HUES6 (cell line): ENCODE results near the gene CPAMD8.

Source experiments
- H3K27ac ChIP-seq: 2 replicates; pipeline ENCODE4 v1.7.0; 2013; ENCODE audit warnings: low read depth, mild to moderate bottlenecking, low read length, inconsistent platforms
- H3K27me3 ChIP-seq: 2 replicates; pipeline ENCODE4 v1.6.1; 2013; ENCODE audit warnings: low read length; ENCODE audit not compliant: control insufficient read depth, insufficient read depth
- H3K36me3 ChIP-seq: 2 replicates; pipeline ENCODE4 v1.6.1; 2013; ENCODE audit warnings: low read length; ENCODE audit not compliant: control insufficient read depth, insufficient read depth
- H3K4me1 ChIP-seq: 2 replicates; pipeline ENCODE4 v1.6.1; 2013; ENCODE audit warnings: low read length; ENCODE audit not compliant: control insufficient read depth, insufficient read depth
- H3K4me3 ChIP-seq: 2 replicates; pipeline ENCODE4 v1.5.1; 2013; ENCODE audit warnings: low read depth, low read length
- H3K9ac ChIP-seq: one replicate; pipeline ENCODE4 v1.6.1; 2013; ENCODE audit warnings: mild to moderate bottlenecking, low read length
- H3K9me3 ChIP-seq: 2 replicates; pipeline ENCODE4 v1.6.1; 2013; ENCODE audit warnings: low read depth, low read length; ENCODE audit not compliant: control insufficient read depth, insufficient read depth

CPAMD8 gene

GRCh38 chr19:16915734-16916133 lies 110.9 kb downstream of the CPAMD8 start:
- peaks cover 29% of the 10 kb centered on the region for H3K9me3 ChIP-seq

GRCh38 chr19:16915135-16915534 lies 111.5 kb downstream of the CPAMD8 start:
- H3K9me3 ChIP-seq = peaks cover 29% of the 10 kb centered on the region
- H3K4me1 ChIP-seq = no peaks in the 10 kb centered on the region
- H3K36me3 ChIP-seq = no peaks in the 10 kb centered on the region
- H3K27me3 ChIP-seq = no peaks in the 10 kb centered on the region
- H3K27ac ChIP-seq = no peak overlapping the region
- H3K4me3 ChIP-seq = no peak overlapping the region
- H3K9ac ChIP-seq = no peak overlapping the region

More at GRCh38 chr19:16915734-16916133, 110.9 kb downstream of the CPAMD8 start:
- Histone ChIP-seq H3K9ac (no peak overlapping the region), H3K27ac (no peak overlapping the region), H3K4me3 (no peak overlapping the region), H3K4me1 (no peaks in the 10 kb centered on the region), H3K36me3 (no peaks in the 10 kb centered on the region), H3K27me3 (no peaks in the 10 kb centered on the region)

- Histone ChIP-seq H3K4me3 (no peak overlapping the region), H3K27ac (no peak overlapping the region), H3K4me1 (no peaks in the 10 kb centered on the region), H3K9me3 (peaks cover 23% of the 10 kb centered on the region), H3K9ac (no peak overlapping the region), H3K36me3 (no peaks in the 10 kb centered on the region), H3K27me3 (no peaks in the 10 kb centered on the region)
Measured at GRCh38 chr19:16914421-16914820, 112.2 kb downstream of the CPAMD8 start.

- no peaks in the 10 kb centered on the region for H3K36me3 ChIP-seq
- no peak overlapping the region for H3K4me3 ChIP-seq
- H3K27ac ChIP-seq = no peak overlapping the region
- no peak overlapping the region for H3K9ac ChIP-seq
- H3K9me3 ChIP-seq = peaks cover 19% of the 10 kb centered on the region
- H3K4me1 ChIP-seq = no peaks in the 10 kb centered on the region
- no peaks in the 10 kb centered on the region for H3K27me3 ChIP-seq
Measured at GRCh38 chr19:16912780-16913179, 113.8 kb downstream of the CPAMD8 start.

- H3K9me3 ChIP-seq = peaks cover 19% of the 10 kb centered on the region
- H3K27me3 ChIP-seq = no peaks in the 10 kb centered on the region
- no peaks in the 10 kb centered on the region for H3K36me3 ChIP-seq
- H3K27ac ChIP-seq = no peak overlapping the region
- H3K9ac ChIP-seq = no peak overlapping the region
- no peak overlapping the region for H3K4me3 ChIP-seq
- H3K4me1 ChIP-seq = no peaks in the 10 kb centered on the region
Measured at GRCh38 chr19:16911046-16911445, 115.6 kb downstream of the CPAMD8 start.

GRCh38 chr19:16908759-16909158 lies 117.9 kb downstream of the CPAMD8 start:
- Histone ChIP-seq H3K9ac (no peak overlapping the region), H3K4me1 (no peaks in the 10 kb centered on the region), H3K27me3 (no peaks in the 10 kb centered on the region), H3K27ac (no peak overlapping the region), H3K4me3 (no peak overlapping the region), H3K36me3 (no peaks in the 10 kb centered on the region), H3K9me3 (peaks cover 16% of the 10 kb centered on the region)

GRCh38 chr19:16904599-16904998 lies 122.0 kb downstream of the CPAMD8 start:
- Histone ChIP-seq H3K9ac (no peak overlapping the region), H3K9me3 (no peaks in the 10 kb centered on the region), H3K36me3 (no peaks in the 10 kb centered on the region), H3K27me3 (no peaks in the 10 kb centered on the region), H3K27ac (no peak overlapping the region), H3K4me1 (no peaks in the 10 kb centered on the region), H3K4me3 (no peak overlapping the region)

GRCh38 chr19:16903347-16903746 lies 123.3 kb downstream of the CPAMD8 start:
- Histone ChIP-seq H3K36me3 (no peaks in the 10 kb centered on the region), H3K4me3 (no peak overlapping the region), H3K9me3 (no peaks in the 10 kb centered on the region), H3K4me1 (no peaks in the 10 kb centered on the region), H3K27ac (no peak overlapping the region), H3K9ac (no peak overlapping the region), H3K27me3 (peaks cover 6% of the 10 kb centered on the region)

GRCh38 chr19:16902545-16902944 lies 124.1 kb downstream of the CPAMD8 start:
- Histone ChIP-seq H3K36me3 (no peaks in the 10 kb centered on the region), H3K9ac (no peak overlapping the region), H3K27me3 (peaks cover 14% of the 10 kb centered on the region), H3K4me1 (no peaks in the 10 kb centered on the region), H3K4me3 (no peak overlapping the region), H3K27ac (no peak overlapping the region), H3K9me3 (no peaks in the 10 kb centered on the region)

GRCh38 chr19:16901491-16902175 lies 125.0 kb downstream of the CPAMD8 start:
- H3K36me3 ChIP-seq = no peaks in the 10 kb centered on the region
- H3K4me3 ChIP-seq = no peak overlapping the region
- H3K27me3 ChIP-seq = peaks cover 15% of the 10 kb centered on the region
- no peaks in the 10 kb centered on the region for H3K4me1 ChIP-seq
- H3K9ac ChIP-seq = no peak overlapping the region
- no peaks in the 10 kb centered on the region for H3K9me3 ChIP-seq
- H3K27ac ChIP-seq = no peak overlapping the region

- H3K27ac ChIP-seq = no peak overlapping the region
- H3K9me3 ChIP-seq = no peaks in the 10 kb centered on the region
Measured at GRCh38 chr19:16899566-16900075, 127.0 kb downstream of the CPAMD8 start.

More at GRCh38 chr19:16899566-16900075, 127.0 kb downstream of the CPAMD8 start:
- Histone ChIP-seq H3K4me1 (no peaks in the 10 kb centered on the region), H3K27me3 (peaks cover 15% of the 10 kb centered on the region), H3K9ac (no peak overlapping the region), H3K36me3 (no peaks in the 10 kb centered on the region), H3K4me3 (no peak overlapping the region)
